ENCODE measurements around the gene SEMA3A.

DNA sequence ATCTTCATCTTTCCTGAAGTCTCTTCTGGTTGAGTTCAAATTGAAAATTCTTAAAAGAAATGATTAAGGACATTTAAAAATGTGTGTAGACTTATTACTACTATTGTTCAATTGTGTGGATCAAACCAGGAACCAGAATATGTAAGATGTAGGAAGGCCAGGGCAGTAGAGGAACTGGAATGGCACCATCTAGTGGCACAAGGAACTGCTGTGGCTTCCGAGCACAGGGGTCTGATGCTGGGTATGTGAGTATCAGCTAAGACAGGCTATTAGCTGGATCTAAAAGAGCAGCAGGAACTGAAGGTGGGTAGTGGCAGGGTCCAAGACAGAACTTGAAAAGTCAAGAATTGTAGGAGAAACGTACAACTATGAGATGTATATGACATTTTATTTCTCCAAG is 247.3 kb downstream of the SEMA3A start:
- TF ChIP-seq, protein P1, sequence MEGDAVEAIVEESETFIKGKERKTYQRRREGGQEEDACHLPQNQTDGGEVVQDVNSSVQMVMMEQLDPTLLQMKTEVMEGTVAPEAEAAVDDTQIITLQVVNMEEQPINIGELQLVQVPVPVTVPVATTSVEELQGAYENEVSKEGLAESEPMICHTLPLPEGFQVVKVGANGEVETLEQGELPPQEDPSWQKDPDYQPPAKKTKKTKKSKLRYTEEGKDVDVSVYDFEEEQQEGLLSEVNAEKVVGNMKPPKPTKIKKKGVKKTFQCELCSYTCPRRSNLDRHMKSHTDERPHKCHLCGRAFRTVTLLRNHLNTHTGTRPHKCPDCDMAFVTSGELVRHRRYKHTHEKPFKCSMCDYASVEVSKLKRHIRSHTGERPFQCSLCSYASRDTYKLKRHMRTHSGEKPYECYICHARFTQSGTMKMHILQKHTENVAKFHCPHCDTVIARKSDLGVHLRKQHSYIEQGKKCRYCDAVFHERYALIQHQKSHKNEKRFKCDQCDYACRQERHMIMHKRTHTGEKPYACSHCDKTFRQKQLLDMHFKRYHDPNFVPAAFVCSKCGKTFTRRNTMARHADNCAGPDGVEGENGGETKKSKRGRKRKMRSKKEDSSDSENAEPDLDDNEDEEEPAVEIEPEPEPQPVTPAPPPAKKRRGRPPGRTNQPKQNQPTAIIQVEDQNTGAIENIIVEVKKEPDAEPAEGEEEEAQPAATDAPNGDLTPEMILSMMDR (conservative IDR thresholded peaks at IDR 0.05 in 1 of 2, IDR thresholded peaks at IDR 0.05 in 1 of 2; ENCODE audit: low read depth in 1 of 2, low read length in 2 of 2), result peak; percentile 26 to 48
- TF ChIP-seq EZH2 (IDR thresholded peaks at IDR 0.05; ENCODE audit: low read length, missing control alignments), result no peak
